HuH-7.5 (cell line): ENCODE results near the gene FBXW10B.
"Not testable (repeated sequence)": the region's sequence is repeated elsewhere in the genome, so short reads cannot be mapped to it uniquely, and the experiment has no call there.

Source experiments
- DNase-seq: peaks from one replicate; pipeline ENCODE4 v3.0.0; 2011; ENCODE audit warnings: low spot score

FBXW10B gene

DNA sequence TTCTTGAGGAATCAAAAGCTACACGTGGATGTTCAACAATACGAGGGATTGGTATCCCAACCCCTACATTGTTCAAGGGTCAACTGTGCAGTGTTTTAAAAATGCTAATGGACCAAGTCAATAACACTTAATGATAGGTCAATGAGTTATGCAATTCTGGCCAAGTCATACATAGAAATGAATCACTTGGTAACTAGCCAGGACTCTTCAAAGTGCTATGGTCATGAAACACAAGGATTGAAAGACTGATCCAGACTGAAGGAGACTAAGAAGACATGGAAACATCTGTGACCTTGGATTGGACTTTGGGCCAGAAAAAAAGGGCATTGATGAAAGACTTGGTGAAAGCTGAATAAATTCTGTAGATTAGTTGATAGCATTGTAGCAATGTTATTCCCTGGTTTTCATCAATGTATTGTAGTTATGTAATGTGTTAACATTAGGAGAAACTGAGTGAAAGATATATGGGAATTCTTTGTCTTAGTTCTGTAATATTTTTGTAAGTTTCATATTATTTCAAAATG, 11.5 kb upstream of the FBXW10B start:
- not testable (repeated sequence) for DNase-seq

DNA sequence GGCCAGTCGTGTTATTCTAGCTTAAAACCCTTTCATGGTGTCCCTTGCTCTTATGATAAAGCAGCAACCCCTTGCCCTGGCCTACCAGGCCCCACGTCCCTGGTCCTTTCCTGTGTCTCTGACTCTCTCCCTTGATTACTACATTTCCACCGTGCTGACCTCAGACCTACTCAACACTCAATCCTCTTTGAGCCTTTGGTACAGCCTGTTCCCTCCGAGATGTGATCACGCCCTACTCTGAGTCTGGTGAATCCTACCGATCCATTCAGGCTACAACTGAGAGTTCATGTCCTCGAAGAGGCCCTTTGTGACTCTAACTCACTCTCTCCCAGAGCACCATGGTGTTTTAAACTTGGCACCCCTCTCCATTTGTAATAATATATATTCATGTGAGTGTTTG, 10.5 kb upstream of the FBXW10B start:
- not testable (repeated sequence) for DNase-seq

DNA sequence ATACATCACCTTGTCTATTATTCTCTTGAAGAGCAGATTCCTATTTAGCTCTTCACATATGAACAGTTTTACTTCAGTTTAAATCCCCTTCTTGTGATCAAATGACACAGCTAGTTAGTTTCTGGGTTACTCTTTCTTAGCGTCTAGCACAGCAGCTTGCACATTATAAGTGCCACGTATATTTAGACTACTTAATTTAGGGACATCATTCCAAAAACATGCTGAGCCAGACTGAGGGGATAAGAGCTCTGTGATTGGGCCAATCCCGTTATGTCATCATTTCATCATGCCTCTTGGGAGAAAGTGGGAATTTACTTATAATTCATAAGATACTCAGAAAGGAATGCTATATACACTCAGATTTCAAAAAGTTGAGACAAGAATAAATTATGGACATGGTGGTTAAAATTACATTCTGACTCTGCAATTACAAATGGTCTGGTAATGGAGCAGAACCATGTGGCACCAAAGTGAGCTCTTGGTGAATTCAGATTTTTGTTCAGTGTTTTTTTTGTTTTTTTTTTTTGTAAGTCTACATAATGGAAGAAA, 4.2 kb upstream of the FBXW10B start:
- DNase-seq: not testable (repeated sequence)

DNA sequence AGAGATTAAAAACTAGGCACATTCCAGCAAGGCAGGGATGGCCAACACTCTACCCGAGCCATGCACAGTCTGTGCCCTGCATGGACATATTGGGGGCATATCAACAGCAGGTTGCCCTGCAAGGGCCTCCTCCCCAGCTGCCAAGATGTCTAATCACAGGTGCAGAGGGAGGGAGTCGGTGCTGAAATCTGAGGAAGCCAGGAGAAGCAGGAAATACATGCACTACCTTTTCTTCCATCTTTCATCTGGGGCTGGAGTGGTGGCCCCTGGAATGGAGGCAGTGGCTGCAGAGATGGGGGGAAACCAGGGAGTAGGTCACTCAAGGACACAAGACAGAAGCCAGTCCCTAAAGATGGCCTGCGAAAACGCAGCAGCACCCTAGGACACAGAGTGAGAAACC, 3.8 kb upstream of the FBXW10B start:
- not testable (repeated sequence) for DNase-seq

DNA sequence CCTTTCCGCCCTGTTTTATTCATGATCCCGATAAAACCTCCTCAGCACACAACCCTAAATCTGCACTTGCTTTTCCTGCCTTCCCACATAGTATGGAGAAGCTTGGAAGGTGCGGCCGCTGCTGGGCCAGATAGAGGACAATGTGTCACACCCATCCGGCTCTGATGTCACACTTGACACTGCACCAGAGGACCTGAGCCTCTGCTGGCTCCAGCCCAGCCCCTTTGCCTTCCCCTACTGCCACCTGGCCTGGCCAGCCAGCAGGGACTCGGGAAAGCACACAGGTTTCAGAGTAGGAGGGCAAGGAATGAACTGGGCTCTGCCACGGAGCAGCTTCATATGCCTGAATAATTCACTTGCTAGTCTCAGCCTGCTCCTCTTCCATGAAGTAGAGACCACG, 2.6 kb upstream of the FBXW10B start:
- DNase-seq: not testable (repeated sequence)

DNA sequence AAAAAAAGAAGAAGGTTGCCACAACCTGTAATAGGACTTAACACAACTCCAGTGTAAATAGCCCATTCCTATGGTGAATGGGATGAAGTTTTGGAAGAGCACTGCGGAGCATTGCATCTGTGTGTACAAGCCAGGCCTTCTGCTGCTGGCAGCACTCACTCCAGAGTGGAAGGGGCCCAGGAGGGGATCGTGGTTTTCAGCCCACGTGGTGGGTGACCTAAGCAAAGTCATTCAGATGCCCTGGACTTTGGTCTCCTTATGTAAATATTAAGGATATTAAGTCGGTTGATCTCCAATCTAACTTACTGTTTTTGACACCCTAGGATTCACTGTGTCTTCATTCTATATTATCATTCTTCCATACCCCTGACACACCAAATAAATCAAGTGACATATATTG, 2.7 kb downstream of the FBXW10B start:
- peak; percentile 6 for DNase-seq

DNA sequence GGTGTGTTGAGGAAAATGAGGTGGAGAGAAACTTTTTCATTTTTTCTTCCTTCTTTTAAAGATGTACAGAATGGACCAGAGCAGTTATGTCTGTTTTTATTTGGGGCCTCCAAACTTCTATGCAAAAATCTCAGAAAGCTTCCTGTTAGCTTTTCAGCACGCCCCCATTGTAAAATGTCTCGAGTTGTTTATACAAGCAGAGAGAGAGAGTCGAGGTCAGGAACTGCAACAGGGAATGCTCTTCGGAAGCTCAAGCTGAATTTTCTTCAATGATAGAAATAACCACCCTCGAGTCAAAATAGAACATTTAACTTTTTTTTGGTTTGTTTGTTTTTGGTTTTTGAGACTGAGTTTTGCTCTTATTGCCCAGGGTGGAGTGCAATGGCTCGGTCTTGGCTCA, 3.7 kb downstream of the FBXW10B start:
- not testable (repeated sequence) for DNase-seq

DNA sequence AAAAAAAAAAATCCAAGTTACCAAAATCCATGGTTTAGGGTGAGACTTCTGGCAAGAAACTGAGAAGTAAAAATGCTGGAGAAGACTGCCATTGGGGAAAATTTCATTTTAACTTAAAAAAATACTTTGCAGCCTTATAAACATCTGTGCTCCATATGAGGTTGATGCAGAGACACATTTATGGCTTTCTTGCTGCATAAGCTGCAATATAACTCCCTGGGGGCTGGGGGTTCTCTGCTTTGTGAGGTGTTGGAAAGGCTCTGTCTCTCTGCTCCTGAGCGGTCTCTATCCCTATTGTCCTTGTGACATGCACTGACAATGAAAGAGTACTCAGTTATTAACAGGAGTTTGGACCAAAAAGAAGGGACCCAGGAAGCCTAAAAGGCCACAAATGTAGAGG, 6.4 kb downstream of the FBXW10B start:
- not testable (repeated sequence) for DNase-seq

DNA sequence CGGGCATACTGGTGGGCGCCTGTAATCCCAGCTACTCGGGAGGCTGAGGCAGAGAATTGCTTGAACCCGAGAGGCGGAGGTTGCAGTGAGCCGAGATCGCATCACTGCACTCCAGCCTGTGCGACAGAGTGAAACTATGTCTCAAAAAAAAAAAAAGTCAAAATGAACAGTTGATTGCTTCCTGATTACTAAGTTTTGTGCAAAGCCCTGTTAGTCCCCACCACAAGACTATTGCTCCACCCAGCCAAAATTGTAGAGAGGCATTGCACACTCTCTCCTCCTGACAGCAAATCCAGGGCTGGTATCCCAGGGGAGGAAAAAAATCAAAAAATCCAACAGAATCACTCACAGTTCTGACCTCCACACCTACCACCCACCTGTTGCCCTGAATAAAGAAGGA, 26.5 kb downstream of the FBXW10B start:
- not testable (repeated sequence) for DNase-seq

DNA sequence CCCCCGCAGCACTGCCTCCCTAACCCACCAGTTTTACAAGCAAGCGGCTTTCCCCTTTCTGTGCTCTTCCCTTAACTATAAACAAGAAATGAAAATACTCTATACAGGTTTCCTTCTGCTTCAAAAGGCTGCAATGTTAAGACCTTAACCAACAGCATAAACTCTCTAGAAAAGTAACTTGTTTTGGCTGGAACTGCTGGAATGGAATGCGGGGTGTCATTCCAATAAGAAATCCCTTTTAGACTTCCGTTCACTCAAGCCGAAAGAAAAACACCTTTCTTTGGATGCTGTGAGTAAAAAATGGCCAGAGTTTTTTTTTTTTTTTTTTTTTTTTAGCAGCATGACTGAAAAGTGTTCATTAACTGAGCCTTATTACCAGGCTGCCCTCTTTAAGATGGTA, 27.5 kb downstream of the FBXW10B start:
- DNase-seq: not testable (repeated sequence)

DNA sequence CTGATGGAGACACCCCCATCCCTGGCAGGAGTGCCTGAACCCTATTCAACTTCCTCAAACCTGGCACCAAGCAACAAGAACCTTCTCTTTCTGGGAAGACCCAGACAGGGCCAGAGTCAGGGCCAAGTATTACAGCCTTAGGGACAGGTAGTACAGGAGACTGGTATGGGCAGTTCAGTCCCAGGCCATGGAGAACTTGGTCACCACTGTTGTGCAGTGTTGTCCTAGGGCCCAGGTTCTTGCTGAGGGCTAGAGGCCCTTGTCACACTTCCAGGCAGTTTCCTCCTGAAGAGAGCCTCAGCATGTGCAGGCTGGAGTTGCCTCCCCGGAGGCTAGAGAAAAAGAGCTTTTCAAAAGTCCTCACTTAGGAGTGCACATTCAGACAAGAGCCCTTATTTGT, 28.7 kb downstream of the FBXW10B start:
- DNase-seq: not testable (repeated sequence)

DNA sequence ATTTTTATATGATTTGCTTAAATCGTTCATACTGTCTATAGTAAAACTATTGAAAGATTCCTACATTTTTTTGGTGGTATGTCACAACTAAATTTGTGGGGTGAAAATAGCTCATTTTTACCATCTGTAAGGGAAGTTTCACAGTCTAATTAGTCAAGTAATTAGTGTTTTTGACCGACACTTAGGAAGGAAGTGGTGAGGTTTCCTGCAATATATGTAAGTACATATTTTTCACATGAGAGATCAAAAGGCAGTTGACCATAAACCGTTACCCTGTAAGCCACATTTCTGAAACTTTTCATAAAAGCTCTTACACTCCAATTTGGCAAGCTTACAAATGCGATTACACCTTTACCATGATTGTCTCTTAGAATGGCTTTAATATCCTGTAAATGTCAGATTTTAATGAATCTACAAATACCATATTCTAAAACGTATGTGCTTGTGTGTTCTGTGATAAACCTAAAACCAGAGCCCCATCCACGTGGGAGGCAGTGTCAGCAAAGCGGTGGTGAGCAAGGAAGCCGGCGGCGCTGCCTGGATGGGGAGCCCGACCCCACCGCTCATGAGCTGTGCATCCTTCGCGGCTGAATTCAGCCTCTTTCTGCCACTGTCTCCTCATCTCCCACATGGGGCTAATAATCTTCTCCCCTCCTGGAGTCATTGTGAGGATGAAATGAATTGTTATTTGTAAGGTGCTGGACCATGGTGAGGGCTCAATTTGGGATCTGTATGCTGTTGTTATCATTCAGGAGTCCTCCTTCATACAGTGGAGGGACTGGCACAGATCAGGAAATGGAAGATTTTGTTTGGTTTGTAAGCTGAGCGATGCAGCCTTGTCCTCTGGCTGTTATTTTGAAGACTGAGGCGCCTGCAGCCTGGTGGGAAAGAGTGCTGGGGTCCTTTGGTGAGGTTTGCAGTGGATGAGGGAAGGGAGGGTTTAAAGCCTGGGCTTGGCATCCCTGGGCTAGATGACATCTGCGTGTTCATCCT, 29.7 kb downstream of the FBXW10B start:
- not testable (repeated sequence) for DNase-seq

DNA sequence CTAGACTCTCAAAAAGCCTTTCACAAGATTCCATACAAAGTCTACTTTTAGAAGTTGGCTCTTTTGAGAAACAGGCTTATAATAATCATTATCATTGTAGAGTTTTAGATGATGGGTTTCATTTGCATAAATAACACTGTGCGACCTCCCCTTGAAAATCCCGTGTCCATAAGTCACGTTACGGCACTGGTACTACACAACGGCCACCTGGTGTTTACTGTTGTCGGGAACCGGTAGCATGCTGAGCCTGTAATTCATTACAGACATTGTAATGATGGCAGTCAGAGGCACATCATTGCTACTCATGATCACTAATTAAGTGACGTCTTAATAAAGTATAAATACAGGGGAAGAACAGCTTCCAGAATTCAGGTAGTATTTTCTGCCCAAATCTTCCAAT, 31.5 kb downstream of the FBXW10B start:
- not testable (repeated sequence) for DNase-seq

DNA sequence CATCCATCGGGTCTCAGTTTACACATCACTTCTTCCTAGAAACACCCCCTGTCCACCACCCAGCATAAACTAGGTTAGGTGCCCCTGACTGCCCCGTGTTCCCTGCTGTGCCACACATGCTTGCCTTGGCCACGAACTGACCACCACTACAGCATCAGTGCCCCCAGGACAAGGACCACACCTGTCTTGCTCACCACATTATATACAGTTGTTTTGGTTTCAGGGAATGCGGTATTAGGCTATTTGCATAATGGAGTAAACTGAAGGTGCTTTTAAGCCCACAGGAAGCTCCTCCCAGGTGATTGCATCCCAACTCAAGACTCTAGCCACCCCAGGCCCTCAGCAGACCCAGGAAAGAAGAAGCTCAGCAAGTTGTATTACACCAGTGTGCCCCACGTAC, 36.2 kb downstream of the FBXW10B start:
- not testable (repeated sequence) for DNase-seq

DNA sequence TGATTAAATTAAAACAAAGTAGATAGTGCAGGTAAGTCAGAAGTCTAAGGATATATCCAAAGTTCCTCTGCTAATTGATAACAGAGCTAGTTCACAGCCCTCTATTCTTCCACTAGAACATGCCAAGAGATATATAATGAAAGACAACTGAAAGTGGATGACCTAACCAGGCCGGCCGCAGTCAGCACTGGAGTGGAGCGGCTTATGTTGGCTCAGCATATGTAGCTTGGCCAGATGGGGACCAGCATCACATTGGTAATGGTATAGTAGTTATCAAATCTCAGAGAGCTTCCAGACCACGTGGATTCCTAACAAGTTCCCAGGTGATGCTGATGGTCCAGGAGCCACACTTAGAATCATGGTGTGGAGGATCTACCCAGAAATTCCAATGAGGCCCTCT, 38.0 kb downstream of the FBXW10B start:
- DNase-seq: not testable (repeated sequence)

DNA sequence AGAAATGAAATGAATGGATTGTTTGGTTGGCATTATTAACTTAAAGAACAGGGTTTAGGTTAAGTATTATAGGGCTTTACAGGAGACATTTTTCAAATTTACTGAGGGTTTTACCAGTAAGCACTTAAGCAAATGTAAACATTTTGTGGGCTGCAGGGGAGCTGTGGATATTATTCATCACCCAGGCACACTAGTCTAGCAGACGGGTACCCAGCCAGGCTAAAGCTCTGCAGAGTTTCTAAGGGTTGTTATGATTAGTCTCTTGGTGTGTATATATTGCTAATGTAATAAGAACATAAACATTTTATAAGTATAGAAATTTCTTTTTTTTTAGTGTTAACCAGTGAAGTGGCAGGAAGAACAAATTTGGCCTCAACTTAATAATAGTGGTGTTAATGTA, 42.7 kb downstream of the FBXW10B start:
- not testable (repeated sequence) for DNase-seq

DNA sequence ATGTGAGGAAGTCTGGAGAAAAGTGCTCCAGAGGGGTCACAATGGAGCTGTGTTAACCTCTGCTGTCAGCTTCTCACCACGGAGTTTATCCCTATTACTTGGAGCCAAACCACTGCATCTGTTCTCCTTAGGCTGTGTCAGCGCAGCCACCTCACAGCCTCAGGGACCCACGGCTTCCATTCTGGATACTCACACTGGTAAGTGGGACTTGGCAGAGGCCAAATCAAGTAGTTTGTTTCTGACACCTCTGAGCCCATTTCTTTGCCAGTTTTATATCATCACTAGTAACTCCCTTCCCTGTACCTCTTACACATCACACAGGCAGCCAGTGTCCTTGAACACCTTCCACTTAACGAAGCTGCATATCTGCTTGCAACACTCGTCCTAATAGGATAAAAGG, 44.8 kb downstream of the FBXW10B start:
- DNase-seq: not testable (repeated sequence)

DNA sequence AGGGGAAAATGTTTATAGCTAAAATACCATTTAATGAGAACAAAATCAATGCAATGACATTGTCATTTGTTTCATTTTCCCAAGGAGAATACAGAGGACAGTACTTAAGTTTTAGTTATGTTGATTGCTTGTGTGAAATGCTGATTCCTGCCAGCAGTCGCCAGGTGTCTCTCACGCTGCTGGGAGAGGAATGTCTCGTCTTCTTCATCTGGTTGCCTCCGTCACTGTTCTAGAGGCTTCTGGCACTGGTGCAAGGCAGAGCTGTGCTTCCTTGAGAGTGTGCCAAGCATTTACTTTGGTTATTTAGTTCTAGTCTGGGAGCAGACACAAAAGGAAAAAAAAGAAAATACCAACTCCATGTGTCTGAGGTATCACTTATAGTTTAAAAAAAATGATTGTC, 45.6 kb downstream of the FBXW10B start:
- DNase-seq: not testable (repeated sequence)
